T-helper 1 cell treated with Interleukin-12 subunit alpha and Interleukin-12 subunit beta and Interleukin-4 antibody, amounts not matched to agents 30 ng/mL and 1 ng/mL, for 36 hours (primary cell): ENCODE data around the gene RGPD3. TPM values are rescaled to one million over a fixed set of nuclear protein-coding genes. Genes with fewer than 3 reads are reported as not detected.

ENCODE experiments used
- intact Hi-C: fragments of 100-400 bp; cut with micrococcal nuclease; formaldehyde crosslinking; loops from one replicate; pipeline ENCODE4 v1.15.1; 2024
- total RNA-seq: library from RNA; stranded (reverse); gene quantifications from 2 replicates; pipeline ENCODE4 v1.2.3, GENCODE V29; 2022

RGPD3 gene
- total RNA-seq, 1 donor from 2014 or later, result 0.32 TPM

GRCh38 chr2:106343274-106343673 lies 124.9 kb downstream of the RGPD3 start:
- intact Hi-C loops, result no loop called here

DNA sequence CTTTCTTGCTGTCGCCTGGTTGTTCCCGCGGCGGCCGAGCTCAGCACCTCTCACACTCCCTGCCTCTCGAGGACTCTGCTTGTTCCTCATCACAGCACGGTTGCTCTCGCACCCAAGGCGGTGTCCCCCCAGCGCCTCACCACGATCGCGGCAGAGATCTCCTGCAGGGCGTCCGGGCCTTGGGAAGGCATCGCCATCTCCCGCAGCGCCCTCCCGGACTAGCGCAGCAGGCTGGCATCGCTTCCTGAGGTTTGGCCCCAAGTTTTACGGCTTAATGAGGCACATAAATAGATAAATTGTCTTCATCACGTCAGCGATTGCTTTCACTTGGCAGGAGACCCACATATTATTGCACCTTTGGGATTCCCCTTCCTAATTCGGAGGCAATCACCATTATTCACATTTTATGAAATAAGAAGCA lies 125.4 kb downstream of the RGPD3 start:
- intact Hi-C loops, result no loop called here

DNA sequence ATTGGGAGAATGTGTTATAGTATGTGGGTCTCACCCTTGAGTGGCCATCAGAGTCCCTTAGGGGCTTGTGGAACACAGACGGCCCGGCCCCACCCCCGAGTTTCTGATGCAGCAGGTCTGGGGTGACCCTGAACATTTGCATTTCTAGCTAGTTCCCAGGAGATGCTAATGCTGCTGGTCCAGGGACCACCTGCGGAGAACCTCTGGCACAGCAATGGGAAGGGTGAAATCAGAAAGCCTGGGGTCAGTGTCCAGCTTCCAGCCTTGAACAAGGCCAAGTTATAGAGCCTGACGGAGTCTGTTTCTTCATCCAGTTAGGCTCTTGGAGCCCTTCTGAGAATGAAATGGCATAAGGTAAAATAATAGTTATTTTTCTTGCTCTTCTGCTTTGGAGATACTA lies 126.5 kb downstream of the RGPD3 start:
- intact Hi-C loops, result no loop called here

Other genes with a start within 250 kb of the RGPD3 start
- gene CD8B2, start 19.0 kb upstream of the RGPD3 start, total RNA-seq, result 0.15 and 0.46 TPM in 2 replicates